SK-N-SH treated with all-trans-retinoic acid at 6 μM for 48 hours (cell line): ENCODE data around the gene STK32B.

Source experiments
- ATAC-seq: fragments of 200-7000 bp; cut with Tn5 transposase; 3 replicates; pipeline ENCODE4 v1.9.1; 2020; ENCODE audit warnings: mild to moderate bottlenecking, moderate library complexity
- BACH2 ChIP-seq: fragments of 250-450 bp; sonication (Bioruptor Pico); IDR thresholded peaks from 2 replicates; pipeline ENCODE4 v1.9.0; 2021; ENCODE audit warnings: mild to moderate bottlenecking, borderline replicate concordance
- CSDC2 ChIP-seq: fragments of 250-450 bp; sonication (Bioruptor Pico); IDR thresholded peaks from 2 replicates; pipeline ENCODE4 v1.5.0; 2020; ENCODE audit warnings: mild to moderate bottlenecking, moderate library complexity
- ESRRG ChIP-seq: fragments of 250-450 bp; sonication (Bioruptor Pico); IDR thresholded peaks from 2 replicates; pipeline ENCODE4 v1.6.1; 2021; ENCODE audit warnings: mild to moderate bottlenecking
- GLIS3 ChIP-seq: fragments of 250-450 bp; sonication (Bioruptor Pico); IDR thresholded peaks from 2 replicates; pipeline ENCODE4 v1.5.0; 2020; ENCODE audit warnings: mild to moderate bottlenecking, moderate library complexity
- OSR1 ChIP-seq: fragments of 250-450 bp; sonication (Bioruptor Pico); IDR thresholded peaks from 2 replicates; pipeline ENCODE4 v1.8.0; 2022; ENCODE audit warnings: moderate library complexity, mild to moderate bottlenecking, inconsistent platforms
- RARB ChIP-seq: fragments of 250-450 bp; sonication (Bioruptor Pico); IDR thresholded peaks from 2 replicates; pipeline ENCODE4 v1.8.0; 2021; ENCODE audit warnings: mild to moderate bottlenecking, moderate library complexity
- SNAI2 ChIP-seq: fragments of 250-450 bp; sonication (Bioruptor Pico); IDR thresholded peaks from 2 replicates; pipeline ENCODE4 v1.5.0; 2020; ENCODE audit warnings: mild to moderate bottlenecking, moderate library complexity
- TCF4 ChIP-seq: fragments of 250-450 bp; sonication (Bioruptor Pico); IDR thresholded peaks from 2 replicates; pipeline ENCODE4 v1.8.0; 2021; ENCODE audit warnings: mild to moderate bottlenecking, moderate library complexity, borderline replicate concordance
- TOX ChIP-seq: fragments of 250-450 bp; sonication (Bioruptor Pico); IDR thresholded peaks from 2 replicates; pipeline ENCODE4 v1.8.0; 2021; ENCODE audit warnings: mild to moderate bottlenecking, moderate library complexity, borderline replicate concordance
- ZC3H10 ChIP-seq: fragments of 250-450 bp; sonication (Bioruptor Pico); IDR thresholded peaks from 2 replicates; pipeline ENCODE4 v1.5.1; 2021; ENCODE audit warnings: mild to moderate bottlenecking, moderate library complexity
- ZFP3 ChIP-seq: fragments of 250-450 bp; sonication (Bioruptor Pico); IDR thresholded peaks from 2 replicates; pipeline ENCODE4 v1.5.0; 2020; ENCODE audit warnings: mild to moderate bottlenecking, moderate library complexity
- ZFP30 ChIP-seq: fragments of 450-650 bp; formaldehyde crosslinking; IDR thresholded peaks from 2 replicates; pipeline ENCODE4 v1.5.0; 2022; ENCODE audit warnings: mild to moderate bottlenecking, moderate library complexity
- ZNF565 ChIP-seq: fragments of 450-650 bp; formaldehyde crosslinking; conservative IDR thresholded peaks from 2 replicates; pipeline ENCODE4 v1.5.0; 2020; ENCODE audit warnings: low read depth, mild to moderate bottlenecking, moderate library complexity
- ZNF70 ChIP-seq: fragments of 450-650 bp; formaldehyde crosslinking; IDR thresholded peaks from 2 replicates; pipeline ENCODE4 v1.5.0; 2020; ENCODE audit warnings: mild to moderate bottlenecking, moderate library complexity
- TF ChIP-seq, protein P1 (sequence below): fragments of 250-450 bp; sonication (Bioruptor Pico); IDR thresholded peaks from 2 replicates; pipeline ENCODE4 v1.8.0; 2021; ENCODE audit warnings: low read depth, mild to moderate bottlenecking, moderate library complexity, borderline replicate concordance
- TF ChIP-seq, protein P2 (sequence below): fragments of 250-450 bp; sonication (Bioruptor Pico); IDR thresholded peaks from 2 replicates; pipeline ENCODE4 v1.5.0; 2020; ENCODE audit warnings: mild to moderate bottlenecking, moderate library complexity
- TF ChIP-seq, protein P3 (sequence below): fragments of 250-450 bp; sonication (Bioruptor Pico); IDR thresholded peaks from 2 replicates; pipeline ENCODE4 v1.5.1; 2021; ENCODE audit warnings: mild to moderate bottlenecking, moderate library complexity
- TF ChIP-seq, protein P4 (sequence below): fragments of 250-450 bp; sonication (Bioruptor Pico); IDR thresholded peaks from 2 replicates; pipeline ENCODE4 v1.5.1; 2020; ENCODE audit warnings: low read depth, mild to moderate bottlenecking, moderate library complexity
- TF ChIP-seq, protein P5 (sequence below): fragments of 250-450 bp; sonication (Bioruptor Pico); IDR thresholded peaks from 2 replicates; pipeline ENCODE4 v1.8.0; 2020; ENCODE audit warnings: mild to moderate bottlenecking, moderate library complexity, borderline replicate concordance

STK32B gene

DNA sequence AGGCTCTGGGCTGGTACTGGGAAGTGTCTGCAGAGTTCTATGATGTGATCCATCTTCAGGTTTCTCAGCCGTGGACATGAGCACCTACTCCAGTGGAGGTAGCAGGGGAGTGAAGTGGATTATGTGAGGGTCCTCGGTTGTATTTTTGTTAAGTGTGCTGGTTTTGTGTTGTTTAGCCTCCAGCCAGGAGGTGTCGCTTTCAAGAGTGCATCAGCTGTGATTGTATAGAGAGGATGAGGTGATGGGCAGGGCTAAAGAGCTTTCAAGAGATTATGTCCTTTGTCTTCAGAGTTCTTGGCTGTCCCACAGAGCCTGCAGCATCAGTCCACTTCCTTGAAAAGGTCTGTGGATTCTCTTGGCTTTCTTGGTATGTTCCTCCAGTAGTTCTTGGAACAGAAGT lies 256.6 kb downstream of the STK32B start (continued):
- TF ChIP-seq, protein P1, sequence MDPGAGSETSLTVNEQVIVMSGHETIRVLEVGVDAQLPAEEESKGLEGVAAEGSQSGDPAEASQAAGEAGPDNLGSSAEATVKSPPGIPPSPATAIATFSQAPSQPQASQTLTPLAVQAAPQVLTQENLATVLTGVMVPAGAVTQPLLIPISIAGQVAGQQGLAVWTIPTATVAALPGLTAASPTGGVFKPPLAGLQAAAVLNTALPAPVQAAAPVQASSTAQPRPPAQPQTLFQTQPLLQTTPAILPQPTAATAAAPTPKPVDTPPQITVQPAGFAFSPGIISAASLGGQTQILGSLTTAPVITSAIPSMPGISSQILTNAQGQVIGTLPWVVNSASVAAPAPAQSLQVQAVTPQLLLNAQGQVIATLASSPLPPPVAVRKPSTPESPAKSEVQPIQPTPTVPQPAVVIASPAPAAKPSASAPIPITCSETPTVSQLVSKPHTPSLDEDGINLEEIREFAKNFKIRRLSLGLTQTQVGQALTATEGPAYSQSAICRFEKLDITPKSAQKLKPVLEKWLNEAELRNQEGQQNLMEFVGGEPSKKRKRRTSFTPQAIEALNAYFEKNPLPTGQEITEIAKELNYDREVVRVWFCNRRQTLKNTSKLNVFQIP (CRISPR knock-in tag) = no peak
- TF ChIP-seq, protein P2, sequence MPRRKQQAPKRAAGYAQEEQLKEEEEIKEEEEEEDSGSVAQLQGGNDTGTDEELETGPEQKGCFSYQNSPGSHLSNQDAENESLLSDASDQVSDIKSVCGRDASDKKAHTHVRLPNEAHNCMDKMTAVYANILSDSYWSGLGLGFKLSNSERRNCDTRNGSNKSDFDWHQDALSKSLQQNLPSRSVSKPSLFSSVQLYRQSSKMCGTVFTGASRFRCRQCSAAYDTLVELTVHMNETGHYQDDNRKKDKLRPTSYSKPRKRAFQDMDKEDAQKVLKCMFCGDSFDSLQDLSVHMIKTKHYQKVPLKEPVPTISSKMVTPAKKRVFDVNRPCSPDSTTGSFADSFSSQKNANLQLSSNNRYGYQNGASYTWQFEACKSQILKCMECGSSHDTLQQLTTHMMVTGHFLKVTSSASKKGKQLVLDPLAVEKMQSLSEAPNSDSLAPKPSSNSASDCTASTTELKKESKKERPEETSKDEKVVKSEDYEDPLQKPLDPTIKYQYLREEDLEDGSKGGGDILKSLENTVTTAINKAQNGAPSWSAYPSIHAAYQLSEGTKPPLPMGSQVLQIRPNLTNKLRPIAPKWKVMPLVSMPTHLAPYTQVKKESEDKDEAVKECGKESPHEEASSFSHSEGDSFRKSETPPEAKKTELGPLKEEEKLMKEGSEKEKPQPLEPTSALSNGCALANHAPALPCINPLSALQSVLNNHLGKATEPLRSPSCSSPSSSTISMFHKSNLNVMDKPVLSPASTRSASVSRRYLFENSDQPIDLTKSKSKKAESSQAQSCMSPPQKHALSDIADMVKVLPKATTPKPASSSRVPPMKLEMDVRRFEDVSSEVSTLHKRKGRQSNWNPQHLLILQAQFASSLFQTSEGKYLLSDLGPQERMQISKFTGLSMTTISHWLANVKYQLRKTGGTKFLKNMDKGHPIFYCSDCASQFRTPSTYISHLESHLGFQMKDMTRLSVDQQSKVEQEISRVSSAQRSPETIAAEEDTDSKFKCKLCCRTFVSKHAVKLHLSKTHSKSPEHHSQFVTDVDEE (CRISPR knock-in tag) = no peak
- TF ChIP-seq, protein P3, sequence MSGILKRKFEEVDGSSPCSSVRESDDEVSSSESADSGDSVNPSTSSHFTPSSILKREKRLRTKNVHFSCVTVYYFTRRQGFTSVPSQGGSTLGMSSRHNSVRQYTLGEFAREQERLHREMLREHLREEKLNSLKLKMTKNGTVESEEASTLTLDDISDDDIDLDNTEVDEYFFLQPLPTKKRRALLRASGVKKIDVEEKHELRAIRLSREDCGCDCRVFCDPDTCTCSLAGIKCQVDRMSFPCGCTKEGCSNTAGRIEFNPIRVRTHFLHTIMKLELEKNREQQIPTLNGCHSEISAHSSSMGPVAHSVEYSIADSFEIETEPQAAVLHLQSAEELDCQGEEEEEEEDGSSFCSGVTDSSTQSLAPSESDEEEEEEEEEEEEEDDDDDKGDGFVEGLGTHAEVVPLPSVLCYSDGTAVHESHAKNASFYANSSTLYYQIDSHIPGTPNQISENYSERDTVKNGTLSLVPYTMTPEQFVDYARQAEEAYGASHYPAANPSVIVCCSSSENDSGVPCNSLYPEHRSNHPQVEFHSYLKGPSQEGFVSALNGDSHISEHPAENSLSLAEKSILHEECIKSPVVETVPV (CRISPR knock-in tag) = no peak
- TF ChIP-seq, all 23 proteins: peak for 0

DNA sequence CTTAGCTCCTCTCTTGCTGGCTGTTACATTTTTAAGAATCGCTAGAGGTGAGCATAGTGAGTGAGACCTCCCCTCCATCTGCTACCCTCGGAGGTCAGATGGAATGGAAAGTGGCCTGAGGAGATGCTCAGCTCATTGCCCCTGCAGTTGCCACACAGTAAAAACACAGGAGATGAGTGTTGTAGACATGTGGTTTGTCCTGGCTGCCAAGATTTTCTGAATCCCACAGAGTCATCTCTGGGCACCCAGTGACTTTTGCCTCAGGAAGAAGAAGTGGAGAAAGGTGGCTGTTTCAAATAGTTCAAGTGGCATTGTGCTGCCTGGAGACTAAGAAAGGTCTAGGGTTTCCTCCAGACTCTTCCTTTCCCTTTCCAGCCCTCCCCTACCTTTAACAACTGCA lies 271.0 kb downstream of the STK32B start:
- no peak for TF ChIP-seq OSR1 (CRISPR knock-in tag)
- no peak for TF ChIP-seq TCF4
- TF ChIP-seq, protein P3 (CRISPR knock-in tag) = no peak
- TF ChIP-seq ZFP30 (CRISPR knock-in tag) = no peak
- TF ChIP-seq BACH2 (CRISPR knock-in tag) = no peak
- TF ChIP-seq ZC3H10 = no peak
- TF ChIP-seq ZNF70 (CRISPR knock-in tag) = no peak
- TF ChIP-seq RARB (CRISPR knock-in tag) = no peak
- no peak for TF ChIP-seq ESRRG
- TF ChIP-seq, protein P2 (CRISPR knock-in tag) = no peak
- no peak for TF ChIP-seq CSDC2 (CRISPR knock-in tag)
- TF ChIP-seq ZFP3 (CRISPR knock-in tag) = no peak
- no peak for TF ChIP-seq GLIS3 (CRISPR knock-in tag)
- no peak for TF ChIP-seq ZNF565
- no peak for TF ChIP-seq SNAI2 (CRISPR knock-in tag)
- TF ChIP-seq, protein P4, sequence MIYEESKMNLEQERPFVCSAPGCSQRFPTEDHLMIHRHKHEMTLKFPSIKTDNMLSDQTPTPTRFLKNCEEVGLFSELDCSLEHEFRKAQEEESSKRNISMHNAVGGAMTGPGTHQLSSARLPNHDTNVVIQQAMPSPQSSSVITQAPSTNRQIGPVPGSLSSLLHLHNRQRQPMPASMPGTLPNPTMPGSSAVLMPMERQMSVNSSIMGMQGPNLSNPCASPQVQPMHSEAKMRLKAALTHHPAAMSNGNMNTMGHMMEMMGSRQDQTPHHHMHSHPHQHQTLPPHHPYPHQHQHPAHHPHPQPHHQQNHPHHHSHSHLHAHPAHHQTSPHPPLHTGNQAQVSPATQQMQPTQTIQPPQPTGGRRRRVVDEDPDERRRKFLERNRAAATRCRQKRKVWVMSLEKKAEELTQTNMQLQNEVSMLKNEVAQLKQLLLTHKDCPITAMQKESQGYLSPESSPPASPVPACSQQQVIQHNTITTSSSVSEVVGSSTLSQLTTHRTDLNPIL (CRISPR knock-in tag) = no peak
- TF ChIP-seq TOX (CRISPR knock-in tag) = no peak

DNA sequence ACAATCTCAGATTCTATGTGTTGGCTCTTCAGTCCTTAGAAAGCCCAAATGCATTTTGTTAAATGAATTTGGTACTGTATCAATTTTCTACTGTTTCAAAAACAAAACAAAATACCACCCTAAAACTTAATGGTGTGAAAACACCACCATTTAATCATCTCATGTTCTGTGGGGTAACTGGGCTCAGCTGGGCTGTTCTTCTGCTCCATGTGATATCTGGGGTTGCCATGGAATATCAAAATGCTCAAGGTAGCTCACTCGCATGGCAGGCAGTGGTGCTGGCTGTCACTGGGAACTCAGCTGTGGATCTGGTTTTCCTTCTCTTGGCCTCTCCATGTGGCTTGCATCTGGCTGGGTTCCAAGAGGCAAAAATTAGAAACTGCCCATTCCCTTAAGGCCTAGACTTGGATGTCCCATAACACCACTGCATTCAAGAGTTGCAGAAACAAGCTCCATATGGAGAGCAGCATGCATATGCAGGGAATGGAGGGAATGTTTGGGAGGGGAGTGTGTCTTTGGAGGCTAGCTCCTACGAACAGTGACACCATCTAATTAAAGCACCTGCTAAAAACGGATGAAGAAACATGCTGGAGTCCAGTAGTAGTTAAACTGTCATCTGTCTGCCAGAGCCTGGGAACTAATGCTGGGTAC lies 279.2 kb downstream of the STK32B start:
- no peak for ATAC-seq
- TF ChIP-seq ZFP30 (CRISPR knock-in tag) = no peak
- no peak for TF ChIP-seq TCF4
- TF ChIP-seq, protein P1 (CRISPR knock-in tag) = no peak
- TF ChIP-seq ZNF565 = no peak
- no peak for TF ChIP-seq GLIS3 (CRISPR knock-in tag)
- no peak for TF ChIP-seq SNAI2 (CRISPR knock-in tag)
- TF ChIP-seq BACH2 (CRISPR knock-in tag) = no peak
- no peak for TF ChIP-seq ESRRG
- TF ChIP-seq, protein P3 (CRISPR knock-in tag) = no peak
- TF ChIP-seq, protein P5, sequence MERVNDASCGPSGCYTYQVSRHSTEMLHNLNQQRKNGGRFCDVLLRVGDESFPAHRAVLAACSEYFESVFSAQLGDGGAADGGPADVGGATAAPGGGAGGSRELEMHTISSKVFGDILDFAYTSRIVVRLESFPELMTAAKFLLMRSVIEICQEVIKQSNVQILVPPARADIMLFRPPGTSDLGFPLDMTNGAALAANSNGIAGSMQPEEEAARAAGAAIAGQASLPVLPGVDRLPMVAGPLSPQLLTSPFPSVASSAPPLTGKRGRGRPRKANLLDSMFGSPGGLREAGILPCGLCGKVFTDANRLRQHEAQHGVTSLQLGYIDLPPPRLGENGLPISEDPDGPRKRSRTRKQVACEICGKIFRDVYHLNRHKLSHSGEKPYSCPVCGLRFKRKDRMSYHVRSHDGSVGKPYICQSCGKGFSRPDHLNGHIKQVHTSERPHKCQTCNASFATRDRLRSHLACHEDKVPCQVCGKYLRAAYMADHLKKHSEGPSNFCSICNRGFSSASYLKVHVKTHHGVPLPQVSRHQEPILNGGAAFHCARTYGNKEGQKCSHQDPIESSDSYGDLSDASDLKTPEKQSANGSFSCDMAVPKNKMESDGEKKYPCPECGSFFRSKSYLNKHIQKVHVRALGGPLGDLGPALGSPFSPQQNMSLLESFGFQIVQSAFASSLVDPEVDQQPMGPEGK (CRISPR knock-in tag) = no peak

More for the DNA sequence above, 271.0 kb downstream of the STK32B start:
- ATAC-seq = no peak
